ENCODE measurements around the gene EFEMP1. TPM values are rescaled to one million over a fixed set of nuclear protein-coding genes. Genes with fewer than 3 reads are reported as not detected.

Gene EFEMP1
- total and polyA plus RNA-seq, 9 of the 15 experiments (the other 6 are each of a cell fraction or from before 2014, with no cell fraction given): 0.05 to 6.2 (median 0.22) TPM

DNA sequence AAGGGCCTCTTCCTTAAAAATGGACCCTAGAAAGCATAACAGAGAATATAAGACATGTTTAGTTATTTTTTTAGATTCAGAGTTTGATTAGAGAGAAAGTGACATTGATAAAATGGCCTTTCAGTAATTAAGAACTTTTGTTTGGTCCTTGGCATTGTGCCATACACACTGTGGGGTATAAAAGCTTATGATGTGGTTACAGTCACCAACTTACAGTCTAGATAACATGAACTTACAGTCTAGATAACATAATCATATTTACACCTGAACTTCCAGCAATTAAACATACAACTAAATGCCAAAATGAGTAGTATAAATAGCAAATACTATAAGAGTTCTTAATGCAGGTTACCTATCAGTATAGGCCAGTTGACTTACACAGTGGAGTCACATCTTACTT lies 25.6 kb upstream of the EFEMP1 start:
- Histone ChIP-seq H3K27me3 (ENCODE audit: control insufficient read depth in 2 of 2, insufficient read depth in 2 of 2, low read length in 2 of 2) (no peaks in the 10 kb centered on the region), H3K4me2 (ENCODE audit: insufficient read depth, low read length) (no peak overlapping the region), H2AFZ (ENCODE audit: low read depth, low read length) (no peak overlapping the region), H3K9ac (ENCODE audit: insufficient read depth in 1 of 2, low read depth in 2 of 2, low read length in 2 of 2) (no peak overlapping the region), H3K4me3 (no peak overlapping the region), H3K36me3 (ENCODE audit: control insufficient read depth, insufficient read depth, low read length) (no peaks in the 10 kb centered on the region), H3K27ac (ENCODE audit: extremely low read depth, low read depth, low read length) (no peak overlapping the region), H3K4me1 (replicated peaks in 1 of 2; ENCODE audit: control insufficient read depth in 2 of 2, insufficient read depth in 2 of 2, low read length in 2 of 2) (no peaks in the 10 kb centered on the region), H3K9me3 (replicated peaks; ENCODE audit: control insufficient read depth, insufficient read depth, low read depth, low read length) (no peaks in the 10 kb centered on the region), H4K20me1 (replicated peaks; ENCODE audit: control insufficient read depth, insufficient read depth, low read length) (no peaks in the 10 kb centered on the region), H3K9me1 (ENCODE audit: control insufficient read depth, insufficient read depth, low read length) (no peaks in the 10 kb centered on the region), H3K79me2 (ENCODE audit: control insufficient read depth, insufficient read depth, low read length) (no peaks in the 10 kb centered on the region)
- no peak for FAIRE-seq
- intact Hi-C loops (cut with micrococcal nuclease): no loop called here
- POLR2A ChIA-PET: no interaction called here
- no peak for TF ChIP-seq ERF (CRISPR knock-in tag; IDR thresholded peaks at IDR 0.05)
- TF ChIP-seq NFIC (IDR thresholded peaks at IDR 0.05): peak; percentile 51; the same call in 1 of the 2 replicates
- TF ChIP-seq SMARCB1 (IDR thresholded peaks at IDR 0.05; ENCODE audit: insufficient read length, low read depth): no peak
- TF ChIP-seq ZNF766 (CRISPR knock-in tag; conservative IDR thresholded peaks at IDR 0.05): no peak
- no TSS peak for BruUV-seq (replicated peaks)
- DNase-seq (ENCODE audit: extremely low read depth in 1 of 4, low spot score in 3 of 4): no peak
- in situ Hi-C loops (cut with MboI): no loop called here
- CTCF ChIA-PET (ENCODE audit: low intra/inter-chr PET ratio): no interaction called here
- ATAC-seq: no peak

DNA sequence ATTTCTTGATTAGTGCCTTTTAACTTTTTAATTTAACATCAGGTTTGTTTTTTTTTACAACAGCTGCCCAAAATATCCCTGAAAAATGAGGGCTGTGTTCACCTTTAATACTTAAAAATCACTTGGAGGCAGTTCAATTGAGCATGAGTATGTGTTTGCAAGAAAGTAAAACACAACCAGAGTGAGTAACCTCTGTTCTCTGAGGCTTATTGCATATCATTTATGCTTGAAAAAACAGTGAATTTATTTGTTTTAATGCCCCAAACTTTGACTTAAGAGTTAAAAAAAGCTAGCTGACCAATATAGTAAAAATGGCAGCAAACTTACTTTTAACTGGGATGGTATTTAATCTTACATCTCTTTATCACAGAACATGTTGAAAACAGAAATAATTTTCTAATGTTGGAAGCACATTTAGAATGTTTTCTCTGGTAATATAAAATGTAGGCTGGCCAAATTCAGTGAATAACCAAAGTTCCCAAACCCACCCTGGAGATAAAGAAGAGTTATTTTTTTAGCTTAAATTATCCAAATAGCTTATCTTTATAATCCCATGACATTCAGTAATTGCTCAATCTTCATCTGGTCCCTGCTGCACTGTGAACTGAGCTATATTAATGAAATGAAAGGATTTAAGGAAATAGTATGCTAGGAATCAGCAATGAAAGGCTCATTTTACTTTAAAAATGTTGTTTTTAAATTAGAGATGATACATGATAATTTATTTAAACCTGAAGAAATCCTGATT lies 24.8 kb upstream of the EFEMP1 start:
- Histone ChIP-seq H2AFZ (ENCODE audit: low read depth, low read length) (no peak overlapping the region), H3K9me3 (replicated peaks; ENCODE audit: control insufficient read depth, insufficient read depth, low read depth, low read length) (no peaks in the 10 kb centered on the region), H3K4me1 (replicated peaks in 1 of 2; ENCODE audit: control insufficient read depth in 2 of 2, insufficient read depth in 2 of 2, low read length in 2 of 2) (no peaks in the 10 kb centered on the region), H4K20me1 (replicated peaks; ENCODE audit: control insufficient read depth, insufficient read depth, low read length) (no peaks in the 10 kb centered on the region), H3K9me1 (ENCODE audit: control insufficient read depth, insufficient read depth, low read length) (no peaks in the 10 kb centered on the region), H3K4me3 (no peak overlapping the region), H3K27me3 (ENCODE audit: control insufficient read depth in 2 of 2, insufficient read depth in 2 of 2, low read length in 2 of 2) (no peaks in the 10 kb centered on the region), H3K9ac (ENCODE audit: insufficient read depth in 1 of 2, low read depth in 2 of 2, low read length in 2 of 2) (no peak overlapping the region), H3K36me3 (ENCODE audit: control insufficient read depth, insufficient read depth, low read length) (no peaks in the 10 kb centered on the region), H3K4me2 (ENCODE audit: insufficient read depth, low read length) (no peak overlapping the region), H3K27ac (ENCODE audit: extremely low read depth, low read depth, low read length) (no peak overlapping the region), H3K79me2 (ENCODE audit: control insufficient read depth, insufficient read depth, low read length) (no peaks in the 10 kb centered on the region)
- FAIRE-seq (no peak), ATAC-seq (no peak), DNase-seq (ENCODE audit: extremely low read depth in 1 of 4, low spot score in 3 of 4) (no peak)
- TF ChIP-seq ZC3H4 (CRISPR knock-in tag; IDR thresholded peaks at IDR 0.05; ENCODE audit: borderline replicate concordance) (no peak), HNRNPUL1 (IDR thresholded peaks at IDR 0.05; ENCODE audit: low read length) (no peak), DMBX1 (CRISPR knock-in tag; IDR thresholded peaks at IDR 0.05; ENCODE audit: borderline replicate concordance) (no peak), ZNF780A (CRISPR knock-in tag; IDR thresholded peaks at IDR 0.05) (no peak), CBX2 (IDR thresholded peaks at IDR 0.05; ENCODE audit: insufficient read depth, low read length, poor library complexity, severe bottlenecking) (no peak), ZNF277 (CRISPR knock-in tag; IDR thresholded peaks at IDR 0.05; ENCODE audit: borderline replicate concordance) (no peak)
- TF ChIP-seq, protein P1, sequence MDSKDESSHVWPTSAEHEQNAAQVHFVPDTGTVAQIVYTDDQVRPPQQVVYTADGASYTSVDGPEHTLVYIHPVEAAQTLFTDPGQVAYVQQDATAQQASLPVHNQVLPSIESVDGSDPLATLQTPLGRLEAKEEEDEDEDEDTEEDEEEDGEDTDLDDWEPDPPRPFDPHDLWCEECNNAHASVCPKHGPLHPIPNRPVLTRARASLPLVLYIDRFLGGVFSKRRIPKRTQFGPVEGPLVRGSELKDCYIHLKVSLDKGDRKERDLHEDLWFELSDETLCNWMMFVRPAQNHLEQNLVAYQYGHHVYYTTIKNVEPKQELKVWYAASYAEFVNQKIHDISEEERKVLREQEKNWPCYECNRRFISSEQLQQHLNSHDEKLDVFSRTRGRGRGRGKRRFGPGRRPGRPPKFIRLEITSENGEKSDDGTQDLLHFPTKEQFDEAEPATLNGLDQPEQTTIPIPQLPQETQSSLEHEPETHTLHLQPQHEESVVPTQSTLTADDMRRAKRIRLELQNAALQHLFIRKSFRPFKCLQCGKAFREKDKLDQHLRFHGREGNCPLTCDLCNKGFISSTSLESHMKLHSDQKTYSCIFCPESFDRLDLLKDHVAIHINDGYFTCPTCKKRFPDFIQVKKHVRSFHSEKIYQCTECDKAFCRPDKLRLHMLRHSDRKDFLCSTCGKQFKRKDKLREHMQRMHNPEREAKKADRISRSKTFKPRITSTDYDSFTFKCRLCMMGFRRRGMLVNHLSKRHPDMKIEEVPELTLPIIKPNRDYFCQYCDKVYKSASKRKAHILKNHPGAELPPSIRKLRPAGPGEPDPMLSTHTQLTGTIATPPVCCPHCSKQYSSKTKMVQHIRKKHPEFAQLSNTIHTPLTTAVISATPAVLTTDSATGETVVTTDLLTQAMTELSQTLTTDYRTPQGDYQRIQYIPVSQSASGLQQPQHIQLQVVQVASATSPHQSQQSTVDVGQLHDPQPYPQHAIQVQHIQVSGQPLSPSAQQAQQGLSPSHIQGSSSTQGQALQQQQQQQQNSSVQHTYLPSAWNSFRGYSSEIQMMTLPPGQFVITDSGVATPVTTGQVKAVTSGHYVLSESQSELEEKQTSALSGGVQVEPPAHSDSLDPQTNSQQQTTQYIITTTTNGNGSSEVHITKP (IDR thresholded peaks at IDR 0.05; ENCODE audit: partially characterized antibody): no peak
- in situ Hi-C loops (cut with MboI): no loop called here
- ChIA-PET CTCF (ENCODE audit: low intra/inter-chr PET ratio) (no interaction called here), POLR2A (interaction anchor here (0.6 to 1.4 kb wide), 2 partner anchors 11 to 20 kb away, joined by 3 to 4 read pairs; no protein-coding TSS in a partner anchor)
- no TSS peak for BruUV-seq (replicated peaks)
- intact Hi-C loops (cut with micrococcal nuclease): no loop called here

All from K562 (cell line).